Esophagus squamous epithelium (tissue), 5 donors: ENCODE results near the gene TRAPPC11. TPM values are rescaled to one million over a fixed set of nuclear protein-coding genes. Genes with fewer than 3 reads are reported as not detected.

ENCODE experiments used
- DNase-seq: peaks from one replicate; lab custom pipeline; 2025; lab: John Stamatoyannopoulos, UW
- H3K27ac ChIP-seq, 4 donors: fragments of 200-600 bp; sonication (generic); one replicate each; pipeline ENCODE4 v1.5.1; 2016 to 2019; ENCODE audit warnings: mild to moderate bottlenecking in 1 of 4
- H3K27me3 ChIP-seq, 4 donors: fragments of 200-600 bp; sonication (generic); 1 replicate in 3 of 4; 2 replicates in 1 of 4; pipeline versions ENCODE4 v1.5.1 to v1.6.0; 2017 to 2021; ENCODE audit warnings: antibody characterized with exemption in 1 of 4
- H3K36me3 ChIP-seq, 3 donors: fragments of 200-600 bp; sonication (generic); one replicate each; pipeline ENCODE4 v1.5.1; 2016 to 2019
- H3K4me1 ChIP-seq, 3 donors: fragments of 200-600 bp; sonication (generic); one replicate each; pipeline ENCODE4 v1.5.1; 2017 to 2019
- H3K4me3 ChIP-seq, 4 donors: fragments of 200-600 bp; sonication (generic); 1 replicate in 3 of 4; 2 replicates in 1 of 4; pipeline ENCODE4 v1.5.1; 2016 to 2019; ENCODE audit warnings: mild to moderate bottlenecking in 2 of 4, moderate library complexity in 1 of 4
- H3K9me3 ChIP-seq, 3 donors: fragments of 200-600 bp; sonication (generic); one replicate each; pipeline ENCODE4 v1.5.1; 2016 to 2019
- POLR2A ChIP-seq, 4 donors: fragments of 450-650 bp; IDR thresholded peaks; one replicate each; pipeline ENCODE4 v1.6.1; 2017; ENCODE audit warnings: antibody characterized with exemption in 4 of 4, mild to moderate bottlenecking in 4 of 4, moderate library complexity in 3 of 4
- WGBS, 2 donors: methylation state at CpG; one replicate each; pipeline ENCODE4 v1.1.5; 2018; 5-methylcytosine and 5-hydroxymethylcytosine counted together
- intact Hi-C: fragments of 100-400 bp; cut with DNase I; formaldehyde crosslinking; loops from one replicate; pipeline ENCODE4 v1.15.0; 2022
- total RNA-seq, 4 donors: library from RNA; depleted of rRNA; stranded (reverse); fragments of >200 nt; gene quantifications; one replicate each; pipeline ENCODE4 v1.1.0, GENCODE V29; 2016
- TF ChIP-seq, protein P1 (sequence below), 6 experiments: fragments of 450-650 bp in 4 of 6; fragments of 200-600 bp in 2 of 6; sonication (generic) in 2 of 6; IDR thresholded peaks; one replicate each; pipeline ENCODE4 v1.5.1; 2016 to 2019; ENCODE audit warnings: antibody characterized with exemption in 6 of 6, mild to moderate bottlenecking in 4 of 6, moderate library complexity in 4 of 6
- donor health status: DM: yes; HTN: yes; CAD: no.

TRAPPC11 gene
- total RNA-seq, 4 donors from 2014 or later = 24.5 to 36.2 (median 34.6) TPM

DNA sequence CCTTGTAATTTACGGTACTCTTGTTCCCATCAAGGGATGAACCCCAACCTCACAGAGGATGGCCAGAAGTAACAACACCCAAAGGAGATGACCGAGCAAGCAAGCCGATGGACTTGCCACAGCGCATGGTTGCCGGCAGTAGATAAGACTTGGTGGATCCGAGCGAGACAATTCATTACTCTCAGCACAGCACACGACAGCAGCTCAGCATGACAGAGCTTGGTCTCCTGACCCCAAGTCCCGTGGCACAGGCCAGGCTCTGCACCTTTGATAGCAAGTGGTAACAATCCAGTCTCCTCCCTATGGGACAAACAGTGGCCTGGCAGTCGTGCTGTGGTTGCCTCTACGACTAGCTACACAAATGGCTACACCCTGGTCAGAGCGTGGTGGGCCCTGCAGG is 26.4 kb upstream of the TRAPPC11 start:
- no peak for DNase-seq
- no peaks in the 10 kb centered on the region for H3K27me3 ChIP-seq
- H3K9me3 ChIP-seq = no peaks in the 10 kb centered on the region
- H3K36me3 ChIP-seq = no peaks in the 10 kb centered on the region
- H3K4me1 ChIP-seq = peaks cover 0 to 35% (median 0%) of the 10 kb centered on the region in 3 donors
- intact Hi-C loops = no loop called here
- H3K27ac ChIP-seq = no peak overlapping the region
- WGBS, 2 donors = 84 to 95% methylated on average over 9 to 12 of the region's 12 CpGs
- TF ChIP-seq POLR2A (IDR thresholded peaks at IDR 0.05) = no peak
- TF ChIP-seq, protein P1, sequence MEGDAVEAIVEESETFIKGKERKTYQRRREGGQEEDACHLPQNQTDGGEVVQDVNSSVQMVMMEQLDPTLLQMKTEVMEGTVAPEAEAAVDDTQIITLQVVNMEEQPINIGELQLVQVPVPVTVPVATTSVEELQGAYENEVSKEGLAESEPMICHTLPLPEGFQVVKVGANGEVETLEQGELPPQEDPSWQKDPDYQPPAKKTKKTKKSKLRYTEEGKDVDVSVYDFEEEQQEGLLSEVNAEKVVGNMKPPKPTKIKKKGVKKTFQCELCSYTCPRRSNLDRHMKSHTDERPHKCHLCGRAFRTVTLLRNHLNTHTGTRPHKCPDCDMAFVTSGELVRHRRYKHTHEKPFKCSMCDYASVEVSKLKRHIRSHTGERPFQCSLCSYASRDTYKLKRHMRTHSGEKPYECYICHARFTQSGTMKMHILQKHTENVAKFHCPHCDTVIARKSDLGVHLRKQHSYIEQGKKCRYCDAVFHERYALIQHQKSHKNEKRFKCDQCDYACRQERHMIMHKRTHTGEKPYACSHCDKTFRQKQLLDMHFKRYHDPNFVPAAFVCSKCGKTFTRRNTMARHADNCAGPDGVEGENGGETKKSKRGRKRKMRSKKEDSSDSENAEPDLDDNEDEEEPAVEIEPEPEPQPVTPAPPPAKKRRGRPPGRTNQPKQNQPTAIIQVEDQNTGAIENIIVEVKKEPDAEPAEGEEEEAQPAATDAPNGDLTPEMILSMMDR (IDR thresholded peaks at IDR 0.05) = no peak
- no peak overlapping the region for H3K4me3 ChIP-seq

DNA sequence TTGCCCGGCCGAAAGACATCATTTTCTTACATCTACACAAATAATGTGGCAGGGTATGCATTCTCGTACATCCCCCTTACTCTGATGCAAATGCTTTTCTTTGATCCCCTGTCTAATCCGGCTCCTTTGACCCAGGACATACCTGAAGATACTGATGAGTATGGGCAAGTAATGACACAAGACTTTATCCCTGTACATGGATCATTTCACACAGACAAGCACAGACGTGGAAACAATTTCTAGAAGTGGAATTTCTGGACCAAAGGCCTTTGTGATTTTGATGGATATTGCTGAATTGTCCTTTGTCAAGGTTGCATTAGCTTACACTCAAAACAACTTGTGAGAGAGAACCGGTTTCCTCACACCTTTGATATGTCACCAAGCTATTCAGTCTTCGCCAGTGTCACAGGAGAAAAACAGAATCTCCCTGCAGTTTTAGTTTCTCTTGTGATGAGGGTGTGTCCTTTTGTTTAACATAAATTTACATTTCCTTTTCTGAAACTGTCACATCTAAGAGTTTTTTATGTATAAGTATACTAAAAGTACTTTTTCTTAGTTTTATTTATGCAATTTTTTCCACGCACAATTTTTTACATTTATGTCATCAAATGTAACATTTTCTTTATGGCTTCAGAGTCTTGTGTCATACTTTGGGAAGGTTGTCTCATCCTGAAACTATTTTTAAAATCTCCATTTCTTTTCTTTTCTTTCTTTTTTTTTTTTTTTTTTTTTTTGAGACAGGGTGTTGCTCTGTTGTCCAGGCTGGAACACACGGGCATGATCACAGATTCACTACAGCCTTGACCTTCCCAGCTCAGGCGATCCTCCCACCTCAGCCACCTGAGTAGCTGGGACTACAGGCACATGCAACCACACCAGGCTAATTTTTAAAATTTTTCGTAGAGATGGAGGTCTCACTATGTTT is 25.4 kb upstream of the TRAPPC11 start:
- no peak for TF ChIP-seq POLR2A (IDR thresholded peaks at IDR 0.05)
- TF ChIP-seq, protein P1 (IDR thresholded peaks at IDR 0.05) = no peak
- H3K27me3 ChIP-seq = no peaks in the 10 kb centered on the region
- no peaks in the 10 kb centered on the region for H3K36me3 ChIP-seq
- H3K4me1 ChIP-seq = peaks cover 0 to 40% (median 0%) of the 10 kb centered on the region in 3 donors
- intact Hi-C loops = no loop called here
- WGBS, 2 donors = 42 to 56% methylated on average over 11 of the region's 11 CpGs
- no peaks in the 10 kb centered on the region for H3K9me3 ChIP-seq
- peak overlapping the region in 2 of 4 donors; percentile 23 to 50 for H3K27ac ChIP-seq
- H3K4me3 ChIP-seq = no peak overlapping the region
- no peak for DNase-seq

DNA sequence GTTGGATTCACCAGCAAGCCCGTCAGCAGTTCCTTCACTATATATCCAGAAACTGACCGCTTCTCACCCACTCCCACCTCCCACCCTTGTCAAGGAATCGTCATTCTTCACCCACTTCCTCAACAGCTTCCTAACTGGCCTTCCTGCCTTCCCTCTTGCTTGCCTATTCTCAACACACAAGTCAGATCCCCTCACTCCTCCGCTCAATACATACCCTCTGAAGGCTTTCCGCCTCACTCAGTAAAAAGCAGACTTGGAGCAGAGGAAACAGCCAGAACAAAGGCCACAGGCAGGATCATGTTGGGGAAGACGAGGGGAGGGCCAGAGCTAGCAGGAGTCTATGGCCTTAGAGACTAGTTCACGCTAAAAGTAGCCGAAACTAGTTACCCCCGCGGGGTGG is 23.8 kb upstream of the TRAPPC11 start:
- no peak overlapping the region for H3K4me3 ChIP-seq
- peaks cover 0 to 40% (median 0%) of the 10 kb centered on the region in 3 donors for H3K4me1 ChIP-seq
- TF ChIP-seq POLR2A (IDR thresholded peaks at IDR 0.05) = no peak
- TF ChIP-seq, protein P1 (IDR thresholded peaks at IDR 0.05) = no peak
- H3K36me3 ChIP-seq = no peaks in the 10 kb centered on the region
- H3K9me3 ChIP-seq = no peaks in the 10 kb centered on the region
- no peak overlapping the region for H3K27ac ChIP-seq
- H3K27me3 ChIP-seq = no peaks in the 10 kb centered on the region
- no peak for DNase-seq
- 50 to 76% methylated on average over 10 of the region's 10 CpGs for WGBS, 2 donors
- intact Hi-C loops = no loop called here

DNA sequence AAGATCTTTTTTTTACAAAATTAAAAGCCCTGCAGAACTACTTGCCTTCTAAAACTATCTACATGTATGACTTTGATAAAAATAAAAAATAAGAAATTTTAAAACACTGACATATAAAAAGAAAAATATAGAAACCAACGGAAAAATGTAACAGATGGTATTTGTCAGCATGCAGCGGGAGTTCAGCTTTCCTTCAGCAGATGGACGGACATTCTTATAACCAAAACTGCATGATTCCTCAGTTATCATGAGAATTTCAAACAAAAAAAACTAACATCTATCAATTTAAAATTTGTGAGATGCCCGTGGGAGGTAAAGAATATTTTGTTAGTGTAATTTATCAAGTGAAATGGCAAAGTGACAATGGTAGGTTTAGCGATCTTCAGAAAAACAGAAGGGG is 23.4 kb upstream of the TRAPPC11 start:
- no peak for DNase-seq
- 82 to 86% methylated on average over 5 of the region's 5 CpGs for WGBS, 2 donors
- Histone ChIP-seq H3K4me3 (no peak overlapping the region), H3K9me3 (no peaks in the 10 kb centered on the region), H3K27me3 (no peaks in the 10 kb centered on the region), H3K27ac (no peak overlapping the region), H3K4me1 (peaks cover 0 to 40% (median 0%) of the 10 kb centered on the region in 3 donors), H3K36me3 (no peaks in the 10 kb centered on the region)
- intact Hi-C loops = no loop called here
- TF ChIP-seq, protein P1 (IDR thresholded peaks at IDR 0.05) = no peak
- TF ChIP-seq POLR2A (IDR thresholded peaks at IDR 0.05) = no peak

DNA sequence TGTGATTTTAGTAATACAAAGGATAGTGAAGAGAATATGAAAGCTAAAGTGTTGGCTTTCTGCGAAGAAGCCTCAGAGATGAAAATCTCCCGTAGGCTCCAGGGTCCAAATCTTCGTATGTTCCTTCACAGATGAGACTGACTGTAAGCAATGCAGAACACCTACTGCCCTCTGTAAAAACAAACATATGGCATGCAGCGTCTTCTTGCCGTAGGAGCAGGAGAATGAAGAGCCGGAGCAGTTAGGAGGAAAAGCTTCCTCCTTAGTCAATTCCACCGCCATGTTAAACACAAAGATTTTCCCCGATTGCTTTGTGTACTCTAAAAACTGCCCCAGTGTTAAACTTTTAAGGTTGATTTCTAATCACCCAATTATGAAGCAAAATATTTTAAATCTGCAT is 22.6 kb upstream of the TRAPPC11 start:
- Histone ChIP-seq H3K27ac (peak overlapping the region in 3 of 4 donors; percentile 53 to 63 (median 58)), H3K4me1 (peaks cover 0 to 40% (median 0%) of the 10 kb centered on the region in 3 donors), H3K36me3 (peaks cover 0 to 4% (median 0%) of the 10 kb centered on the region in 3 donors), H3K9me3 (no peaks in the 10 kb centered on the region), H3K4me3 (peak overlapping the region in 2 of 4 donors; percentile 4 to 10), H3K27me3 (no peaks in the 10 kb centered on the region)
- 58 to 74% methylated on average over 8 of the region's 8 CpGs for WGBS, 2 donors
- intact Hi-C loops = no loop called here
- DNase-seq = no peak
- no peak for TF ChIP-seq POLR2A (IDR thresholded peaks at IDR 0.05)
- TF ChIP-seq, protein P1 (IDR thresholded peaks at IDR 0.05) = no peak
